SJCRH30 (cell line): ENCODE results near the gene SLITRK4. TPM values are rescaled to one million over a fixed set of nuclear protein-coding genes. Genes with fewer than 3 reads are reported as not detected.
A peak's percentile ranks its signal among the peaks of the same experiment; 100 is the strongest.

Experiments
- DNase-seq, 2 experiments: peaks; one replicate each; pipeline ENCODE4 v3.0.0-alpha.2; 2015 to 2020
- H3K27ac ChIP-seq: fragments of 250-450 bp; sonication (Bioruptor Pico); 2 replicates; pipeline ENCODE4 v1.5.1; 2020; ENCODE audit warnings: mild to moderate bottlenecking, moderate library complexity
- H3K27me3 ChIP-seq: fragments of 250-450 bp; sonication (Bioruptor Pico); 2 replicates; pipeline ENCODE4 v1.5.1; 2020; ENCODE audit warnings: mild to moderate bottlenecking, moderate library complexity
- H3K36me3 ChIP-seq: fragments of 250-450 bp; sonication (Bioruptor Pico); 2 replicates; pipeline ENCODE4 v1.5.1; 2020; ENCODE audit warnings: mild to moderate bottlenecking, moderate library complexity
- H3K4me1 ChIP-seq: fragments of 250-450 bp; sonication (Bioruptor Pico); 2 replicates; pipeline ENCODE4 v1.5.1; 2020; ENCODE audit warnings: mild to moderate bottlenecking, moderate library complexity
- H3K4me3 ChIP-seq: fragments of 250-450 bp; sonication (Bioruptor Pico); 2 replicates; pipeline ENCODE4 v1.5.1; 2020; ENCODE audit warnings: mild to moderate bottlenecking, moderate library complexity
- H3K9me3 ChIP-seq: fragments of 250-450 bp; sonication (Bioruptor Pico); replicated peaks from 2 replicates; pipeline ENCODE4 v1.5.1; 2020; ENCODE audit warnings: mild to moderate bottlenecking, moderate library complexity
- total RNA-seq: library from RNA; depleted of rRNA; stranded (reverse); fragments of >200 nt; shearing (Covaris generic); gene quantifications from 2 replicates; pipeline ENCODE4 v1.2.3, GENCODE V29; 2014; rRNA removed

Gene SLITRK4, protein sequence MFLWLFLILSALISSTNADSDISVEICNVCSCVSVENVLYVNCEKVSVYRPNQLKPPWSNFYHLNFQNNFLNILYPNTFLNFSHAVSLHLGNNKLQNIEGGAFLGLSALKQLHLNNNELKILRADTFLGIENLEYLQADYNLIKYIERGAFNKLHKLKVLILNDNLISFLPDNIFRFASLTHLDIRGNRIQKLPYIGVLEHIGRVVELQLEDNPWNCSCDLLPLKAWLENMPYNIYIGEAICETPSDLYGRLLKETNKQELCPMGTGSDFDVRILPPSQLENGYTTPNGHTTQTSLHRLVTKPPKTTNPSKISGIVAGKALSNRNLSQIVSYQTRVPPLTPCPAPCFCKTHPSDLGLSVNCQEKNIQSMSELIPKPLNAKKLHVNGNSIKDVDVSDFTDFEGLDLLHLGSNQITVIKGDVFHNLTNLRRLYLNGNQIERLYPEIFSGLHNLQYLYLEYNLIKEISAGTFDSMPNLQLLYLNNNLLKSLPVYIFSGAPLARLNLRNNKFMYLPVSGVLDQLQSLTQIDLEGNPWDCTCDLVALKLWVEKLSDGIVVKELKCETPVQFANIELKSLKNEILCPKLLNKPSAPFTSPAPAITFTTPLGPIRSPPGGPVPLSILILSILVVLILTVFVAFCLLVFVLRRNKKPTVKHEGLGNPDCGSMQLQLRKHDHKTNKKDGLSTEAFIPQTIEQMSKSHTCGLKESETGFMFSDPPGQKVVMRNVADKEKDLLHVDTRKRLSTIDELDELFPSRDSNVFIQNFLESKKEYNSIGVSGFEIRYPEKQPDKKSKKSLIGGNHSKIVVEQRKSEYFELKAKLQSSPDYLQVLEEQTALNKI
- 0.02 TPM in 1 of 2 replicates, not detected in the other for total RNA-seq

DNA sequence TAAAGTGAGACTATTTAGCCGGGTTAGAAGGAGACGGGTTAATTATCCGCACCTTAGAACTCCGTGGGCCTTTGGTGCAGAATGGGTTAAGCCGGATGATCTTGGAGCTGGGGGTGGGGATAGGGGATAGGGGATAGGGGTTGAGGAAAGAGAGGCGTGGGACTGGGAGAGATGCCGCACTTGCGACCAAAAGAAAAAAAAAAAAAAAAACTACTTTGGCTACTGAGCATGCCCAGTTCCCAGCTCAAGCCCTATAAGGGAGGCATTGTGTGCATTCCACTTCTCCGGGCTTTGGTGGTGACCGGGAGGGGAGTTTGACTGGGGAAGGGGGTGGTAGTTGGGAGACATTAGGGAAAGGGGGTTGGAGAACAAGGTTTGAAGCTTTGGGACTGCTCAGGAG is at the start of gene SLITRK4:
Gene SLITRK4, minus strand, starts transcription at position 187 of the 400 bp plus-strand sequence. CDS start 4,993 bp downstream, outside the sequence.
- no peak for DNase-seq
- Histone ChIP-seq H3K4me1 (no peaks in the 10 kb centered on the region), H3K27ac (no peak within 1 kb of the TSS), H3K4me3 (no peak within 1 kb of the TSS), H3K36me3 (no peaks in the 10 kb centered on the region), H3K27me3 (no peaks in the 10 kb centered on the region), H3K9me3 (no peaks in the 10 kb centered on the region)

DNA sequence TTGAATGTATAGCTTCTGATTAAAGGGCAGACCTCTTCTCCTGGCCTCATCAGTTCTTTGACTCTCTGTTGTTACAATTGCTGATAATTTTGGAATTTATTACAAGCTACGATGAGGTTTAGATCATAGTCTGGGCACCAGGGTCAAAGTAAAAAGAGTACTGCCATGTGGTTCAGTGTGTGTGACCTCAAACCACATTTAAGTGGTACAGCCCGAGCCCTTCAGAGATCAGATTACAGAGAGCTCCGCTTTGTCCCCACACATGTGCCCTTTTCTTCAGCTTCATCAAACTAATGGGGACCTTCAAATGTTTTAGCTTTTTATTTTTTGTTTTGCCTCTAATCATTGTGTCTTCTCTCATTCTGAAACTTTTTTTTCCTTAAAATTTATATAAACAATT is 47.6 kb upstream of the SLITRK4 start:
- H3K9me3 ChIP-seq: no peaks in the 10 kb centered on the region
- H3K36me3 ChIP-seq: no peaks in the 10 kb centered on the region
- peak overlapping the region; percentile 78 for H3K27ac ChIP-seq
- no peaks in the 10 kb centered on the region for H3K27me3 ChIP-seq
- no peak overlapping the region for H3K4me3 ChIP-seq
- H3K4me1 ChIP-seq: peaks cover 30% of the 10 kb centered on the region
- DNase-seq: peak; percentile 63 to 78

DNA sequence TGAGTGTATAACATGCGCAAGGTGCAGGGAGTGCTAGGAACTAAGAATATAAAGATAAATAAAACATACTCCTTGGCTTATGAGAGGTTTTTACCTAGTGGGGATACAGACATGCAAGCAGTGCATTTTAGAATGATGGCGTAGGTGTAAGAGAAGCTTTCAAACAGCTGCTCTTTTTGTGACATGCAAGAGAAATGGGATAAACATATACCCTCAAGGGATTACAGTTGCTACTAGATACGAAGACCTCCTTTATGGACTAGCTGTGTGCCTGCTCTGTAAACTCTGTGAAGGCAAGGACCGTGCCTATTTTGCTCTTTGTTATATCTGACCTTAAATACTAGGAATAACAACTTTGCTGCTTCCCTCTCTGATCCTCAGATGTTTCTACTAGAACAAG is 39.0 kb upstream of the SLITRK4 start:
- Histone ChIP-seq H3K4me1 (peaks cover 4% of the 10 kb centered on the region), H3K36me3 (no peaks in the 10 kb centered on the region), H3K27me3 (no peaks in the 10 kb centered on the region), H3K9me3 (no peaks in the 10 kb centered on the region), H3K27ac (peak overlapping the region; percentile 83), H3K4me3 (peak overlapping the region; percentile 22)
- DNase-seq: peak; percentile 38 to 80

DNA sequence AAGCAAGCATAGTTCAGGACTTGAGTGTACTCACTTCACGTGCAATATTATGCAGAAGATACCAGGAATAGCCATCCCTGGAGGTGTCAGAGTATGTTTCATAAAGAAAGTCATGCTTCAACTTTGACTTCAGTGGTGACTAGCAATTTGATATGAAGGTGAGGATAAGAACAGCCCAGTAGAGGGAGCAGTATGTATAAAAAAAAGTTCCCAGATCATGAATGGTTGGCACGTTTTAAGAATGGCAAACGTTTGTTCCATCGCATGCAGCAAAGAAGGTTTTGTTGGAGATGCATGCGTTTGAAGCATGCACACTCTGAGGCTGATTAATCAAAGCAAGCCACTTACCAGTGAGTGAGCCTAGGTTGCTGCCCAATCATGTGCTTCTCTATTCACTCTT is 33.5 kb upstream of the SLITRK4 start:
- Histone ChIP-seq H3K4me3 (no peak overlapping the region), H3K27ac (no peak overlapping the region), H3K27me3 (no peaks in the 10 kb centered on the region), H3K4me1 (no peaks in the 10 kb centered on the region), H3K36me3 (no peaks in the 10 kb centered on the region), H3K9me3 (no peaks in the 10 kb centered on the region)
- peak in 1 of 2 experiments; percentile 59 for DNase-seq

DNA sequence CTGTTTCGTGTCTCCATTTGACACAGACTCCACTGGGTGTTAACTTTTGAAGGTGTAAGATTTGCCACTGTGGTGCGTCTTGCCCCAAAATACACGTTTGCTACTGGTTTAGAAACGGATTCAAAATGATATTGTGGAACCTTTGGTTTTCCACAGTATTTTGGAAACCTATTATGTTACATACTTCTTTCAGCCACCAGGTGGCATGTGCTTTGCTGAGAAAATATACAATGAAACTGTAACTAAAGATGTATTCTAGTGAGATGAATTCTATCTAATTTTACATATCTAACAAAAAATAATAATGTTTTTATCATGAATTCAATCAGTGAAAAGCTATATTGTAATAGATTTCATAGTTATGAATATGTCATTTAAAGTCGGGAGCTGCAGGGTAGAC is 28.4 kb upstream of the SLITRK4 start:
- peaks cover 6% of the 10 kb centered on the region; the same call in 1 of the 2 replicates for H3K4me1 ChIP-seq
- no peaks in the 10 kb centered on the region for H3K36me3 ChIP-seq
- no peaks in the 10 kb centered on the region for H3K9me3 ChIP-seq
- no peak overlapping the region for H3K4me3 ChIP-seq
- H3K27me3 ChIP-seq: no peaks in the 10 kb centered on the region
- no peak overlapping the region for H3K27ac ChIP-seq
- peak in 1 of 2 experiments; percentile 47 for DNase-seq

DNA sequence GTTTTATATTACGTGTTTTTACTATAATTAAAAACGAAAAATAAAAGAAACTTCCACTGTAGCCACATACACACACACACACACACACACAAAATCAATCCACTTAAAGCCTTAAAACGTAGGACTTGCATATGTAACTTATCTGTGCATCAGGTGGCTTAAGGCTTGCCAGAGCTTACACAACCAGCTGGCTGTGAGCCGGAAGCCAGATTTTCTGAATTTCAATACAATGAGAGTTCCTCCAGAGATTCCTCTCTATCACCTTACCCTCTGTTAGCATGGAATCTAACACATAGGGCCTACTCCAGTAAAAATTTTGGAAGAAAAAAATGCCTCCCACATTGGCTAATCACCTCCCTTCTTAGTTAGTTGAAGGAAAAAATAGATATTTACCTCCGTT is 27.9 kb upstream of the SLITRK4 start:
- no peak for DNase-seq
- no peaks in the 10 kb centered on the region for H3K27me3 ChIP-seq
- H3K4me1 ChIP-seq: peaks cover 6% of the 10 kb centered on the region; the same call in 1 of the 2 replicates
- no peak overlapping the region for H3K27ac ChIP-seq
- no peak overlapping the region for H3K4me3 ChIP-seq
- no peaks in the 10 kb centered on the region for H3K9me3 ChIP-seq
- H3K36me3 ChIP-seq: no peaks in the 10 kb centered on the region

DNA sequence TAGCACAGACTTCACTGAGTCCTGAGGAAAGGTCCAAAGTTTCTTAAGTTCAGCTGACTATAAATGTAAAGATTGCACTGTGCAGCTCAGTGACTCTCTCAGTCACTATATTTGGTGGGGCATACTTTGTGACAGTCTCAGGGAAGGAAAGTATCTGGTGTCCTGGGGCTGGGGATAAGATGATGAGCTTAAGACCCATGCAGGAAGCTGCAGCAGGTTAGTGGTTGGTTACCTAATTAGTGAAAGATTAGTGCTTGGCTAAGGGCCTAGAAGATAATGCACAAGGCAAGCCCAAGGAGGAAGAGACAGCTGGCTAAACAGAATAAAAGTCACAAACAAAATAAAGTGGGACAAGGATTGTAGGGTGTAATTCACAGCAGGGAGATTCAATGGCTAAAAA is 25.4 kb upstream of the SLITRK4 start:
- peak; percentile 22 to 74 for DNase-seq
- no peak overlapping the region for H3K4me3 ChIP-seq
- H3K9me3 ChIP-seq: no peaks in the 10 kb centered on the region
- no peaks in the 10 kb centered on the region for H3K27me3 ChIP-seq
- H3K36me3 ChIP-seq: no peaks in the 10 kb centered on the region
- H3K27ac ChIP-seq: no peak overlapping the region
- H3K4me1 ChIP-seq: peaks cover 6% of the 10 kb centered on the region; the same call in 1 of the 2 replicates

DNA sequence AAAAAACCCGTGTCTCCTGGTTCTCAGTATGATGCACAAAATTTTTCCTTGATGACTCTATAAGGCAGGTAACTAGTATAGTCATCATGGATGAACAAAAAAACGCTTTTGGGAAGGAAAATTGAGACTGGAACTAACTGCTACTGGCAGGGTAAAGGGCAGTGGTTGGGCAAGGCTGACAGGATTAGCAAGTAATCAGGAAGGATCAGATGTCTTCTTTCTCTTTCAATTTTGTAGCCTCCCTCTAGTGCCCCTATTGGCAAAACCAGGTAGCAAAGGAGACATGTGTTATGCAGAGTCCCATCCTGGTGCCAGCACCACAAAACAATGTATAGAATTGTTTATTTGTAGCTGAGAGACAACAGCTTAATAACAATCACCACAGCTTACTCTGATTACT is 12.8 kb upstream of the SLITRK4 start:
- peak; percentile 34 to 69 for DNase-seq
- Histone ChIP-seq H3K9me3 (no peaks in the 10 kb centered on the region), H3K27ac (no peak overlapping the region), H3K4me1 (no peaks in the 10 kb centered on the region), H3K4me3 (no peak overlapping the region), H3K36me3 (no peaks in the 10 kb centered on the region), H3K27me3 (no peaks in the 10 kb centered on the region)

DNA sequence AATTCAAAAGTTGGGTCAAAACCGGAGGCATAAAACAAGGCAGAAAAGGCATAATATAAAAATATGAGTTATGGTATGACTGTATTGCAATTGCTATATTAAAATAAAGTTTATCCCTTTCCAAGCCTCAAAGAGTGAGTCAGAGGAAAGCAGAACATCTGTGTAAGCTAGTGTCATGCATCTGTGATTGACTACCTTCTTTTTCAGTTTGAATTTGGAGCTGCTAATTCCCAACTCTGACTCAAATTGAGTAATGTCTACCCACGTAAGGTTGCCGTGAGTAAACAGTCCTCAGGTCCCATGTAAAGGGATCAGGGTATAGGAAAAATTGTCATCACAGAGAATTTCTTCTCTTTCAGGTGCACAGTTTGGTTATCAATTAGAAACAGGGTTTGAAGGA is 6.5 kb upstream of the SLITRK4 start:
- DNase-seq: no peak
- Histone ChIP-seq H3K27me3 (no peaks in the 10 kb centered on the region), H3K4me3 (no peak overlapping the region), H3K36me3 (no peaks in the 10 kb centered on the region), H3K27ac (no peak overlapping the region), H3K9me3 (no peaks in the 10 kb centered on the region), H3K4me1 (no peaks in the 10 kb centered on the region)

DNA sequence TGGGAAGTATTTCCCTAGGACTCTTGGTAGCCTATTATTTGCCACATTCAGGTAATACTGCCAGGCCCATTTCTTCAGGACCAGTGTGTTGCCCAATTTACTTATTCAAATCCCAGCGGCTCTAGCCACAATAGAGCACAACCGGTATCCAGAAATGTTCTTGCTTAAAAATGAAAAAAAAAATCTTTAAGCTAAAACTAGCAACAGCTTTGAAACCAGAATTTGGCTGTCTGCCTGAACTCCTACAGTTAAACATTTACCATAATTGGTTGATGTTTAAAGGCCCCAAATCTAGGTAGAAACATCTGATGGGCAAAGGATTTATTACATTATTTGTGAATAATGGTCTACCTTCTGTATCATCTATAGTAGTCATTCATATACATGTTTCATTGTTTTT is 930 bp upstream of the SLITRK4 start:
- no peak overlapping the region for H3K27ac ChIP-seq
- DNase-seq: no peak
- H3K4me3 ChIP-seq: no peak overlapping the region
- no peaks in the 10 kb centered on the region for H3K27me3 ChIP-seq
- H3K9me3 ChIP-seq: no peaks in the 10 kb centered on the region
- H3K36me3 ChIP-seq: no peaks in the 10 kb centered on the region
- no peaks in the 10 kb centered on the region for H3K4me1 ChIP-seq

DNA sequence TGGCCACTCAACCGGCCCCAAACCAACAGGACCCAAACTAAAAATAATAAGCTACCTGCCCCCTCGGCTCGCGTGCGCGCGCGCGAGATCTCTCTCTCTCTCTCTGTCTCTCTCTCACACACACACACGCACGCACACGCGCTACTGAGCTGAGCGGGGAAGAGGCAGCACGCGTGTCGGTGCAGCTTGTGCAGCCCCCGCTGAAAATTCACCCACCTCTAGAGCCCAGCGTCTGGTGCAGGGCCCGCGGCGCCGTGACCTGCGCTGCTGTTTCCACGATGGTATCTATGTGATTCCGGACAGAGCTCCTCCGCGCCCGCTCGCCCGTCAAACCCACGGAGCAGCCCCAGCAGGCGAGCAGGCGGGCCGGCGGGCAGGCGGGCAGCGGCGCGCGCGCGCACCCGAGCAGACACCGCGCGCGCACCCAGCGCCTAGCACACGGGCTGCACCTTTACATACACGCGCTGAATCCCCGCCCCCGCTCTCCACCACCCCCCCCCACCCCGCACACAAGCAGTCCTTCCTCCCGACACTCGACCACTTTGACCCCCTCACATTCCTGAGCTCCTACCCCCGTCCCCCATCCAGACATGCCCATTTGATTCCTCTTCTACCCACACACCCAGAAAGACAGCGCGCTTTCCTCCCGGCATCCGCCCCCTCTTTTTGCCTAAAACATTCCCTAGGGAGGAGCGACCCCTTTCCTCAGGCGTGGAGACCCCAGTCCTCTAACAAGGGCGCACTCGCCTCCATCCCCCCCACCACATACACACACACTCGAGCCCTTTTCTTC is 1.0 kb downstream of the SLITRK4 start:
- no peak overlapping the region for H3K4me3 ChIP-seq
- H3K27ac ChIP-seq: no peak overlapping the region
- H3K9me3 ChIP-seq: no peaks in the 10 kb centered on the region
- no peaks in the 10 kb centered on the region for H3K27me3 ChIP-seq
- no peaks in the 10 kb centered on the region for H3K4me1 ChIP-seq
- no peak for DNase-seq
- no peaks in the 10 kb centered on the region for H3K36me3 ChIP-seq

DNA sequence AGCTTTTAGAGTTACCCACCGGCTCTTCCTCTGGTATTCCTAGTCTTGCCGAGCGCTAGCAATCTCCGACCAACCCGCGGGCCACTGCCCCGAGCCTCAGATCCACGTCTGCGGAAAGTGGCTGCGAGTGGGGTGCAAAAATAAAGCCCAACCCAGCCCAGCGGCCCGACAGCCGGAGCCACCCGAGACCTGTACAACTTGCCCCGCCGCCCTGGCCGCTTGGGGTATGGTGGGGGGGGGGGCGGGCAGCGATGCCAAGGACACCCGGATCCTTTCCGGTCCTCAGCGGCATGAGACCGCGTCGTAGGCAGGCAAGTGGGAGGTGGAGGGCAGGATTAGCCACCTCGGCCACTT is 1.6 kb downstream of the SLITRK4 start:
- H3K4me3 ChIP-seq: no peak overlapping the region
- H3K36me3 ChIP-seq: no peaks in the 10 kb centered on the region
- H3K9me3 ChIP-seq: no peaks in the 10 kb centered on the region
- H3K4me1 ChIP-seq: no peaks in the 10 kb centered on the region
- DNase-seq: no peak
- H3K27ac ChIP-seq: no peak overlapping the region
- no peaks in the 10 kb centered on the region for H3K27me3 ChIP-seq

DNA sequence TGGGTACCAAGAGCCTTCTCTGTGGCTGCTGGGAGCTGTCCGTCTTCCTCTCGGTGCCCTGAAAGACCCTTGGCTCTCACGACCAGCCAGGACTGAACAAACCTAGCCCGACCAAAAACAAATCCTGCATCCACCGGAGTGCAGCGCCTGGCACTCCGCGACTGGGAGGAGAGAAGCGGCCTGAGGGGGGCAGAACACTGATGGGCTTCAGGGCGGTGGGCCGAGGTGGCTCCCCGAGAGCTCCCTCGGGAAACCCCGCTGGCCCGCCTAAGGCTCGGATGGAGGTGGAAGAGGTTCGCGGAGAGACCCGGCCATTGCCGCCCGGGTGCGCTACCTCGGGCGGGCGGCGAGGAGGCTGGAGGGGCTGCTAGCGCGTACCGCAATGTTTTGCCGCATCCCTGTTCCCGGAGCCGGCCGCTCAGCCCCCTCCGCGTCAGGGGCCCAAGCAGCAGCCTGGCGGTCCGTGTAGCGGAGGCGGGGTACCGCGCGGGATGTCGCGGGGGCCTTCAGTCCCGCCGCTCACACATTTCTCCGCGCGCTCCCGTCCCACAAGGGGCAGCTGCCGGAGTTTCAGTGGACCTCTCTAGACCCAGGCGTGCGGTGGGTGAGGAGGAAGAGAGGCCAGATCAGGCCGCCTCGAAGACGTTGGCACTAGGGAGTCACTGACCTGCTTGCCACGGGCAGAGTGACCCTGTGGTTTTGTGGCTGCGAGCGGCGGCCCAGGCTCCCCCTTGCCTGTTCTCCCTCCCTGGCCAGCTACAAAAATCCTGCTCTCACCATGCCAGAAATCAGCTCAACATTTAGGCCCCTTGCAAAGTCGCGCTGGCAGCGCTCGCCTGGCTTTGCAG is 2.2 kb downstream of the SLITRK4 start:
- DNase-seq: no peak
- H3K4me3 ChIP-seq: no peak overlapping the region

More for the DNA sequence above, 2.2 kb downstream of the SLITRK4 start:
- Histone ChIP-seq H3K36me3 (no peaks in the 10 kb centered on the region), H3K4me1 (no peaks in the 10 kb centered on the region), H3K9me3 (no peaks in the 10 kb centered on the region), H3K27ac (no peak overlapping the region), H3K27me3 (no peaks in the 10 kb centered on the region)
